ENCODE results near the gene FEZF1.

Gene FEZF1

GRCh38 chr7:122268101-122268500, 36.4 kb downstream of the FEZF1 start:
- DNase-seq (ENCODE audit: low spot score) = no peak

GRCh38 chr7:122262246-122262645, 42.3 kb downstream of the FEZF1 start:
- no peak for DNase-seq (ENCODE audit: low spot score)

DNA sequence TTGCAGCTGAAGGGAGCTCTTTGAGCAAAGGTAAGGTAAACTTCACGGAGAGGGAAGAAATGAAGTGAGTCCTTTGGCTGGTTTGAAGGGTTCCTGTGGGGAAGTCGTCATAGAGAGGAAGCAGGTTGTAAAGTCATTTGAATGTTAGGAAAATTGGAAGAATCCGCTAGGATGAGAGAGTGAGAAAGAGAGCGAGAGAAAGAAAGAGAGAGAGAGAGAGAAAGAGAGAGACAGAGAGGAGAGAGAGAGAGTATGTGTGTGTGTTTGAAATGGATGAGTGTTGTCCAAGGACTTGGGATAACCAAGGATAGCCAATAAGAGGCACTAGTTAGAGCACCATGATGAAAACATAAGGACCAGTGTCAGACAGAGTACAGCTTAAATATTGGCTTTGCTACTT, 43.1 kb downstream of the FEZF1 start:
- DNase-seq (ENCODE audit: low spot score) = no peak

DNA sequence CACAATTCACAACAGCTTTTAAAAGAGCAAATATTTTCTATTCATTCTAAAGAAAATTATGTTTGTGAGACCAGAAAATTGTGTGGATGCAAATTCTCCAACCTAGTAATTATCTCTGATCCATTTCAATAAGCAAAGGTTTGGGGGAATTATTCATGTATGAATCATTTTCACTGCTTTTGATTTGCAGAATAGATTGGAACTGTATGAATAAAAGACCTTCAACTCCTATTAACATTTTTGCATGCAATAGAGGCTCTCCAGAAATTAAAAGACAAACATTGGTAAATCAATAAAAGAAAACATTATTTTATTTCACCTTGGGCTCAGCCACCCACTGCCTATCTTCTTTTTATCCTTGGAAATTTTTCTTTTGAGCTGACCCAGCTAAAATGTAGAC, 43.5 kb downstream of the FEZF1 start:
- no peak for DNase-seq (ENCODE audit: low spot score)

GRCh38 chr7:122260336-122260735, 44.2 kb downstream of the FEZF1 start:
- no peak for DNase-seq (ENCODE audit: low spot score)

GRCh38 chr7:122258971-122259370, 45.6 kb downstream of the FEZF1 start:
- DNase-seq (ENCODE audit: low spot score) = no peak

GRCh38 chr7:122257056-122257455, 47.5 kb downstream of the FEZF1 start:
- no peak for DNase-seq (ENCODE audit: low spot score)

DNA sequence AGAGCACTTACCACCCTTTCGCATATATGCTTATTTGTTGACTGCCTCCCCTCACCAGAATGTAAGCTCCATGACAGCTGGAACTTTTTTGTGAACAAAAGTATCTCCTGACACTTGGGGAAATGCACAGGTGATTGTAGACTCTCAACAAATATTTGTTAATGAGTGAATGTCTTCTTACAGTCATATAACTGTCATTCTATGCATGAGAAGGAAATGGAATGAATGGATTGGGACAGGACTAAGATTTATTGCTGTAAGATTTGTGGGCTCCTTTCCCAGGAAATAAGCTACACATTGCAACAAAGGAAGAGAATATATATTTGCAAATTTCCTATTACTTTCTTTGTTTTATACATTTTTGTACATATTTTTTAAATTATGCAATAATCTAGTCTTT, 48.5 kb downstream of the FEZF1 start:
- no peak for DNase-seq (ENCODE audit: low spot score)

- DNase-seq (ENCODE audit: low spot score) = no peak
These were observed 49.1 kb downstream of the FEZF1 start for GRCh38 chr7:122255454-122255853.
